ENCODE measurements around the gene ARGLU1.

ARGLU1 gene

GRCh38 chr13:106499896-106500295 is 68.0 kb downstream of the ARGLU1 start:
- DNase-seq (ENCODE audit: low spot score): no peak

- no peak for DNase-seq (ENCODE audit: low spot score)
Observed at GRCh38 chr13:106499113-106499512, 68.8 kb downstream of the ARGLU1 start.

- DNase-seq (ENCODE audit: low spot score): no peak
Observed at GRCh38 chr13:106498571-106498970, 69.4 kb downstream of the ARGLU1 start.

- DNase-seq (ENCODE audit: low spot score): no peak
Observed at GRCh38 chr13:106498158-106498557, 69.8 kb downstream of the ARGLU1 start.

DNA sequence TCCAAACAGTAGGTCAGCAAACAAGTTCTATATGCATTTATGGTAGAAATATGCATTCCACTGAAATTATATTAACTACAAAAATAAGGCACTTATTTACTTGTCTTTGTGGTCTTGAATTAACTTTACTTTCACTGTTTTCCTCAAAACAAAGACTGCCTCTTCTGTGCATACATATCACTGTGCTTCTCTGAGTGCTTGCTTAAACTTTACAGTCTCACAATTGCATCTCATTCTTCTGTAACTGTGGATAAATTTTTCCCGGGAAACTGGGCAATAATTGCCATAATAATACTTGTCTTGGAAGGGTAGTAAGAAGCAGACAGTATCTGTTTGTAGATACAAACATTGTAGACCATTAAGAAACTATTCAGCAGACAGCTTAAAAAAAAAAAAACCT is 70.9 kb downstream of the ARGLU1 start:
- no peak for DNase-seq (ENCODE audit: low spot score)

DNA sequence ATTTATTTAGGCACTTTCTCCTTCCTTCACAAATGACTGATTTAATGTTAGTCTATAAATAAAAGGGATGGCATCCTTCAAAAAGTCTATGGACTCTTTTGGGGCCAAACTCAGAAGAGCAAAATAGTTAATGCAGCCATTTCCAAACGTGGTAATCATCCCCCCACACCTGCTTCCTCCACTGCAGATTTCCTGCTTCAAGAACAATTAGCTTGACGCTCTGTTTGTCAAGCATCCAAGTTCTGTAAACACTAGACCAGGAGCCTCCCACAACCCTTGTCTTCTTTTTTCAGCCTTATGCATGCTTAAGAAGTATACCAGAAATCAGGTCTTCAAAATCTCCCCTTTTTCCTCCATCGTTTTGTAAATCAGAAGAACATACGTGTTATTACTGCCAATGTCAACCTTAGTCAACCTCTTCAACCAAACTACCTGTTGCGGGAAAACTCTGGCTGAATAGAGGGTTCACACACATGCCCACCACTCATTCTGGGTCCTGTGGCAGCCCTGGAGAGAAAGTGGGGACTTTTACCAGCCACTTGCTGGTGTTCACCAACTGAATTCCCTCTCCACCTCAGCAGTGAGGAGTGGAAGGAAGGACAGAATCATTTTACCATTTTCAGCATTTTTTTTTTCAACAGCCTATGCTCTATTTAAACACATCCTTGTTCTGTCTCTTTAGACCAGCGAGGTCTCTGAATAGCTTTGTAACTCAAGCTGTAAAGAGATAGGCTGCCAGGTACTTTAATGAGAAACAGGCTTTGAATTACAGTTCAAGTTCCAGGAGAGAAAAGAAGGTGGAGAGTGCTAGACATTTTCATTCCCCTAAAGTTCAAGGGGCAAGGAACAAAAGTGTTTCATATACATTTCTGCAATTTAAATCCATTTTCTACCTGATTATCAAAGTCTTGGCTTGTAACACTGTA is 71.6 kb downstream of the ARGLU1 start:
- no peak for DNase-seq (ENCODE audit: low spot score)

DNA sequence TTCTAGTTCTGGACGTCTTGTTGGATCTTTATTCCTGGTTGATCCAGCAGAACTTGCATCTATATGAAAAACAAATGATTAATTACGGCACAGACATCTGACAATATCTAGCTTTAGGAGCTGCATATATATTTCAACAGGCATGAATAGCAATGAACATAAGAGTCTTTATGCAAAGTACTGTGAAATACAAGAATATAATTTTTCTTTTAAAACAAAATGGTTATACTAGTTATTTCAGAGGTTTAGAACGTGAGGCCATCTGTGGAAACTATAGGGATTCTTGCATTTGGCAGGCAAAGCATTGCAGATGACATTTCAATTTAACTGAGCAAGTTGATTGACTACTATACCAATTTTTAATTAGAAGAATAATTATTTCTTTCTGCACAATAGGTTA is 73.0 kb downstream of the ARGLU1 start:
- no peak for DNase-seq (ENCODE audit: low spot score)

DNA sequence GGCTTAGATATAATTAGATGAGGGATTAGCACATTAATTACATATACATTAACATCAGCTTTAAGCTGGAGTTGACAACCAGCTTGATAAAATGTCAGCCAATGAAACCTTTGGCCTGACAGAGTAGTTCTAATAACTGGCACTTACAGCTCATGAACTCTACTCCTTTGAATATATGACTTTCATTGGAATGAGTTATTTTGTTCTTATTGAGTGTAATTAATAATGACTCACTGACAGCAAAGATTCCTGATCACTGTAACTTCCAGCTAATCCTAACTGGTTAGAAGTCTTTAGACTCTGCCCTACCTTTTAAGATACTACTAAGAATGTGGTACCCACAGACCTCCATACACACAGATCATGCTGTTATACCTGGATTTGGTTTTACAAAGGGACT is 73.4 kb downstream of the ARGLU1 start:
- no peak for DNase-seq (ENCODE audit: low spot score)

DNA sequence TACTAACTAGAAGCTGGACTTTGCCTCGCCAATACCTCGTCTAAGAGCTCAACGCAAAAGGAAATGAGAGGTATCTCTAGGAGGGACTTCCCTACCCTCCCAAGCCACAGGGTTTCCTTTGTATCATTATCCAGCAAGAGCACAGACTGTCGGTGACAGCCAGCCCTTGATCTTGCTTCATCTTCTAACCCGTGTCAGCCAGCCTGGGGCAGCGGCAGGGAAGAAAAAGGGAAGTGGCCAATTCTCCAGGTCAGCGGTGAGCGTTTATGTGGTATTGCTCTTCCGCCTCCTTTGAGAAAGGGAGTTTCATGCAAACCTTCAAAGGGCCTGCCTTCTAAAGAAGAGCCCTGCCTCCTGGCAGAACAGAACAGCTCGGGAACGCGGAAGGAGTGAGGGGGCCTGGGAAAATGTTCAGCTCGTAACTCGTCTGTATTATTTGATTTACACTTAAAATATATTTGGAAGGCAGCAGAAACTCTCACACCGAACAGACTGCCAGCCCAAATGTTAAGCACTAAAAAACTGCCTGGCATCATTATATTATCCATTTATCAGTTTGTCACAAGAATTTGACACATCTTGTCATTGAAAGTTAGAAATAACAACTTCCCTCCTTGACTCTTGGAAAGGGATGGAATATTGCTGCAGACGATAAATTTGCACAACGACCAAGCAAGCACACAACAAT is 74.3 kb downstream of the ARGLU1 start:
- DNase-seq (ENCODE audit: low spot score): no peak

GRCh38 chr13:106492588-106493475 is 75.1 kb downstream of the ARGLU1 start:
- DNase-seq (ENCODE audit: low spot score): no peak

- no peak for DNase-seq (ENCODE audit: low spot score)
Observed at GRCh38 chr13:106491928-106492587, 75.9 kb downstream of the ARGLU1 start.
